AG04449 (cell line): ENCODE data around the gene CPZ.

Experiments used
- CTCF ChIA-PET: fragments of 350-600 bp; formaldehyde crosslinking; extraction: SDS; loops from one replicate; lab custom pipeline; 2021; ENCODE audit warnings: antibody characterized with exemption; lab: Yijun Ruan, JAX
- POLR2A ChIA-PET: fragments of 400-600, 350-600 bp; formaldehyde crosslinking; extraction: SDS; loops from one replicate; lab custom pipeline; 2020; ENCODE audit warnings: antibody characterized with exemption, inconsistent platforms; lab: Yijun Ruan, JAX
- DNase-seq: peaks from one replicate; pipeline ENCODE4 v3.0.0-alpha.2; 2010; ENCODE audit warnings: low read depth, low spot score
- H3K4me3 ChIP-seq: 2 replicates; pipeline ENCODE4 v1.5.1; 2011; ENCODE audit warnings: low read depth, mild to moderate bottlenecking, control low read depth, low read length
- CTCF ChIP-seq: IDR thresholded peaks from one replicate; pipeline ENCODE4 v1.5.1; 2011; ENCODE audit warnings: mild to moderate bottlenecking, moderate library complexity, low read length, control low read depth, inconsistent platforms; ENCODE audit not compliant: insufficient read depth; ENCODE audit errors: missing control alignments

Gene CPZ

GRCh38 chr4:8583655-8584025 lies 8.9 kb upstream of the CPZ start:
- CTCF ChIA-PET: interaction anchor here (1.0 to 2.9 kb wide), 4 partner anchors 16 to 115 kb away, joined by 3 to 8 read pairs (median 6); no protein-coding TSS in a partner anchor
- TF ChIP-seq CTCF: no peak
- DNase-seq: no peak
- POLR2A ChIA-PET: no interaction called here
- no peak overlapping the region for H3K4me3 ChIP-seq

- POLR2A ChIA-PET: no interaction called here
These were observed 7.4 kb upstream of the CPZ start for GRCh38 chr4:8585186-8585585.

GRCh38 chr4:8585721-8586212 lies 6.8 kb upstream of the CPZ start:
- ChIA-PET CTCF (interaction anchor here (10.5 kb wide), 1 partner anchor 115 kb away, joined by 202 read pairs; no protein-coding TSS in a partner anchor), POLR2A (no interaction called here)
- no peak overlapping the region for H3K4me3 ChIP-seq
- DNase-seq: no peak
- no peak for TF ChIP-seq CTCF

More at GRCh38 chr4:8585186-8585585, 7.4 kb upstream of the CPZ start:
- H3K4me3 ChIP-seq: no peak overlapping the region
- CTCF ChIA-PET: no interaction called here
- no peak for DNase-seq
- TF ChIP-seq CTCF: no peak

- no peak for DNase-seq
- no peak overlapping the region for H3K4me3 ChIP-seq
- ChIA-PET CTCF (interaction anchor here (10.5 kb wide), 1 partner anchor 116 kb away, joined by 202 read pairs; no protein-coding TSS in a partner anchor), POLR2A (no interaction called here)
- no peak for TF ChIP-seq CTCF
These were observed 6.3 kb upstream of the CPZ start for GRCh38 chr4:8586246-8586645.

- no peak for TF ChIP-seq CTCF
- no peak overlapping the region for H3K4me3 ChIP-seq
- DNase-seq: no peak
- ChIA-PET POLR2A (no interaction called here), CTCF (interaction anchor here (10.5 kb wide), 1 partner anchor 117 kb away, joined by 202 read pairs; no protein-coding TSS in a partner anchor)
These were observed 5.7 kb upstream of the CPZ start for GRCh38 chr4:8586671-8587468.

- no peak for TF ChIP-seq CTCF
- H3K4me3 ChIP-seq: no peak overlapping the region
- ChIA-PET CTCF (interaction anchor here (10.5 kb wide), 1 partner anchor 117 kb away, joined by 202 read pairs; no protein-coding TSS in a partner anchor), POLR2A (no interaction called here)
- DNase-seq: no peak
These were observed 4.9 kb upstream of the CPZ start for GRCh38 chr4:8587469-8588195.
